Subcutaneous abdominal adipose tissue (tissue), 5 donors: ENCODE data around the gene MRPS26.

Experiments used
- H3K27ac ChIP-seq: one replicate; pipeline ENCODE4 v1.7.0; 2013; ENCODE audit warnings: low read depth, mild to moderate bottlenecking, inconsistent platforms, low read length, moderate library complexity
- H3K27me3 ChIP-seq, 5 donors: one replicate each; pipeline ENCODE4 v1.7.0; 2013; ENCODE audit warnings: low read length in 5 of 5, inconsistent platforms in 1 of 5; ENCODE audit not compliant: control insufficient read depth in 5 of 5, insufficient read depth in 4 of 5
- H3K36me3 ChIP-seq, 5 donors: one replicate each; pipeline ENCODE4 v1.7.0; 2013; ENCODE audit warnings: low read length in 5 of 5; ENCODE audit not compliant: control insufficient read depth in 5 of 5, insufficient read depth in 5 of 5
- H3K4me1 ChIP-seq, 5 donors: one replicate each; pipeline ENCODE4 v1.7.0; 2013; ENCODE audit warnings: low read length in 5 of 5, mild to moderate bottlenecking in 3 of 5, moderate library complexity in 1 of 5; ENCODE audit not compliant: control insufficient read depth in 5 of 5, insufficient read depth in 5 of 5
- H3K4me3 ChIP-seq, 5 donors: one replicate each; pipeline ENCODE4 v1.7.0; 2013; ENCODE audit warnings: low read length in 5 of 5, low read depth in 1 of 5
- H3K9ac ChIP-seq, 5 donors: one replicate each; pipeline ENCODE4 v1.7.0; 2013; ENCODE audit warnings: low read length in 5 of 5, mild to moderate bottlenecking in 4 of 5, moderate library complexity in 3 of 5
- H3K9me3 ChIP-seq, 5 donors: one replicate each; pipeline ENCODE4 v1.7.0; 2013; ENCODE audit warnings: low read length in 5 of 5; ENCODE audit not compliant: control insufficient read depth in 5 of 5
- donor health status: healthy.
- donor health status: healthy.
- donor health status: healthy.
- donor health status: healthy.
- donor health status: healthy.

Gene MRPS26

GRCh38 chr20:3045816-3046676 is at the start of gene MRPS26:
TSS of gene MRPS26 (plus strand) at chr20:3046052. CDS start at chr20:3046069, 17 bp downstream.
- Histone ChIP-seq H3K4me1 (peaks cover 2 to 49% (median 42%) of the 10 kb centered on the region in 5 donors), H3K9ac (peak within 1 kb of the TSS; percentile 3 to 86 (median 70)), H3K27ac (peak within 1 kb of the TSS; percentile 67), H3K9me3 (no peaks in the 10 kb centered on the region), H3K27me3 (no peaks in the 10 kb centered on the region), H3K4me3 (peak within 1 kb of the TSS; percentile 74 to 93 (median 88)), H3K36me3 (peaks cover 0 to 28% (median 26%) of the 10 kb centered on the region in 5 donors)

GRCh38 chr20:2998728-2999127 is 47.1 kb upstream of the MRPS26 start:
- no peaks in the 10 kb centered on the region for H3K9me3 ChIP-seq
- H3K36me3 ChIP-seq = peaks cover 13 to 41% (median 21%) of the 10 kb centered on the region in 5 donors

GRCh38 chr20:3000852-3001523 is 44.9 kb upstream of the MRPS26 start:
- H3K27me3 ChIP-seq = no peaks in the 10 kb centered on the region
- H3K4me1 ChIP-seq = no peaks in the 10 kb centered on the region
- H3K27ac ChIP-seq = no peak overlapping the region
- H3K9ac ChIP-seq = no peak overlapping the region
- H3K36me3 ChIP-seq = peaks cover 10 to 39% (median 18%) of the 10 kb centered on the region in 5 donors
- H3K9me3 ChIP-seq = no peaks in the 10 kb centered on the region
- H3K4me3 ChIP-seq = no peak overlapping the region

More at GRCh38 chr20:2998728-2999127, 47.1 kb upstream of the MRPS26 start:
- no peak overlapping the region for H3K27ac ChIP-seq
- no peaks in the 10 kb centered on the region for H3K4me1 ChIP-seq
- H3K27me3 ChIP-seq = no peaks in the 10 kb centered on the region
- H3K9ac ChIP-seq = no peak overlapping the region
- H3K4me3 ChIP-seq = no peak overlapping the region

- H3K9ac ChIP-seq = no peak overlapping the region
- H3K27ac ChIP-seq = no peak overlapping the region
- H3K36me3 ChIP-seq = peaks cover 19 to 57% (median 37%) of the 10 kb centered on the region in 5 donors
- H3K27me3 ChIP-seq = no peaks in the 10 kb centered on the region
- no peaks in the 10 kb centered on the region for H3K9me3 ChIP-seq
- H3K4me3 ChIP-seq = no peak overlapping the region
- H3K4me1 ChIP-seq = no peaks in the 10 kb centered on the region
Measured at GRCh38 chr20:3003416-3003815, 42.4 kb upstream of the MRPS26 start.

GRCh38 chr20:3010985-3011723 is 34.7 kb upstream of the MRPS26 start:
- Histone ChIP-seq H3K27ac (no peak overlapping the region), H3K27me3 (no peaks in the 10 kb centered on the region), H3K9ac (no peak overlapping the region), H3K4me3 (no peak overlapping the region), H3K4me1 (peaks cover 0 to 4% (median 0%) of the 10 kb centered on the region in 5 donors), H3K9me3 (no peaks in the 10 kb centered on the region), H3K36me3 (peaks cover 22 to 60% (median 49%) of the 10 kb centered on the region in 5 donors)

- H3K9me3 ChIP-seq = no peaks in the 10 kb centered on the region
- H3K27me3 ChIP-seq = no peaks in the 10 kb centered on the region
- H3K4me3 ChIP-seq = no peak overlapping the region
- H3K9ac ChIP-seq = no peak overlapping the region
- no peak overlapping the region for H3K27ac ChIP-seq
- peaks cover 22 to 57% (median 46%) of the 10 kb centered on the region in 5 donors for H3K36me3 ChIP-seq
- H3K4me1 ChIP-seq = peaks cover 0 to 4% (median 0%) of the 10 kb centered on the region in 5 donors
Measured at GRCh38 chr20:3011752-3012151, 34.1 kb upstream of the MRPS26 start.

GRCh38 chr20:3013771-3014170 is 32.1 kb upstream of the MRPS26 start:
- H3K4me1 ChIP-seq = peaks cover 0 to 4% (median 0%) of the 10 kb centered on the region in 5 donors
- no peaks in the 10 kb centered on the region for H3K27me3 ChIP-seq
- H3K27ac ChIP-seq = no peak overlapping the region
- no peak overlapping the region for H3K4me3 ChIP-seq
- peaks cover 20 to 50% (median 41%) of the 10 kb centered on the region in 5 donors for H3K36me3 ChIP-seq
- H3K9ac ChIP-seq = no peak overlapping the region
- H3K9me3 ChIP-seq = no peaks in the 10 kb centered on the region

- Histone ChIP-seq H3K27ac (no peak overlapping the region), H3K9ac (no peak overlapping the region), H3K9me3 (no peaks in the 10 kb centered on the region), H3K4me1 (peaks cover 0 to 4% (median 0%) of the 10 kb centered on the region in 5 donors), H3K36me3 (peaks cover 16 to 46% (median 37%) of the 10 kb centered on the region in 5 donors), H3K27me3 (no peaks in the 10 kb centered on the region), H3K4me3 (no peak overlapping the region)
Measured at GRCh38 chr20:3014179-3014578, 31.7 kb upstream of the MRPS26 start.

GRCh38 chr20:3014662-3015061 is 31.2 kb upstream of the MRPS26 start:
- Histone ChIP-seq H3K4me1 (peaks cover 0 to 4% (median 0%) of the 10 kb centered on the region in 5 donors), H3K27me3 (no peaks in the 10 kb centered on the region), H3K9ac (no peak overlapping the region), H3K9me3 (no peaks in the 10 kb centered on the region), H3K36me3 (peaks cover 12 to 45% (median 32%) of the 10 kb centered on the region in 5 donors), H3K4me3 (no peak overlapping the region), H3K27ac (no peak overlapping the region)
